KG1 (cell line): Measurements from ENCODE around the gene FTL.
A peak's percentile ranks its signal among the peaks of the same experiment; 100 is the strongest.
"Not testable (repeated sequence)": the region's sequence is repeated elsewhere in the genome, so short reads cannot be mapped to it uniquely, and the experiment has no call there.

Source experiments
- DNase-seq: peaks from one replicate; lab custom pipeline; 2025; lab: John Stamatoyannopoulos, UW

The FTL gene

DNA sequence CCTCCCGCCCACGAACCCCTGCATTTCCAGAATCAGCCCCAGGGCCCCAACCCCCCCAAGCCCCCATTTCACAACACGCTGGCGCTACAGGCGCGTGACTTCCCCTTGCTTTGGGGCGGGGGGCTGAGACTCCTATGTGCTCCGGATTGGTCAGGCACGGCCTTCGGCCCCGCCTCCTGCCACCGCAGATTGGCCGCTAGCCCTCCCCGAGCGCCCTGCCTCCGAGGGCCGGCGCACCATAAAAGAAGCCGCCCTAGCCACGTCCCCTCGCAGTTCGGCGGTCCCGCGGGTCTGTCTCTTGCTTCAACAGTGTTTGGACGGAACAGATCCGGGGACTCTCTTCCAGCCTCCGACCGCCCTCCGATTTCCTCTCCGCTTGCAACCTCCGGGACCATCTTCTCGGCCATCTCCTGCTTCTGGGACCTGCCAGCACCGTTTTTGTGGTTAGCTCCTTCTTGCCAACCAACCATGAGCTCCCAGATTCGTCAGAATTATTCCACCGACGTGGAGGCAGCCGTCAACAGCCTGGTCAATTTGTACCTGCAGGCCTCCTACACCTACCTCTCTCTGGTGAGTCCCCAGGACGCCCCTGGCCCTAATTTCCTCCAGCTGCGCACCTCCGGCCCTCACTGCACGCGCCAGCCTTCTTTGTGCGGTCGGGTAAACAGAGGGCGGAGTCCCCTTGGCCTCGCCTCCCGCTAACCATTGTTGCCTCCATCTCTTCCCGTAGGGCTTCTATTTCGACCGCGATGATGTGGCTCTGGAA, at the start of gene FTL:
FTL (plus strand) TSS at position 270 of the 766 bp plus-strand sequence; CDS start at position 469, 199 bp downstream.
- DNase-seq, result peak; percentile 92

DNA sequence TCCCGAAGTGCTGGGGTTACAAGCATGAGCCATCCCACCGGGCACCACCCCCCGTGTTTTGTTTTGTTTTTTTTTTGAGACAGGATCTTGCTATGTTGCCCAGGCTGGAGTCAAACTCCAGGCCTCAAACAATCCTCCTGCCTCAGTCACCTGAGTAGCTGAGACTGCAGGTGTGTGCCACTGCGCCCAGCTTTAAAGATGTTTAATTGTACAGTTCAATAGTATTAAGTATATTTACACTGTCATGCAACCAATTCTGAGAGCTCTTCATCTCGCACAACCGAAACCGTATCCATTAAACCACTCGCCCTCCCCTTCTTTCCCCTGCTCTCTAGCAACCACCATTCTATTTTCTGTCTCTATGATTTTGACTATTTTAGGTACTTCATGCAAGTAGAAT, 49.4 kb upstream of the FTL start:
- no peak for DNase-seq

GRCh38 chr19:48918071-48918470, 47.0 kb upstream of the FTL start:
- DNase-seq, result no peak

GRCh38 chr19:48918801-48919247, 46.3 kb upstream of the FTL start:
- no peak for DNase-seq

- not testable (repeated sequence) for DNase-seq
Observed at GRCh38 chr19:48919271-48919670, 45.8 kb upstream of the FTL start.

GRCh38 chr19:48920949-48921348, 44.2 kb upstream of the FTL start:
- DNase-seq, result no peak

GRCh38 chr19:48921721-48922500, 43.2 kb upstream of the FTL start:
- DNase-seq, result no peak

GRCh38 chr19:48922548-48923490, 42.3 kb upstream of the FTL start:
- no peak for DNase-seq

GRCh38 chr19:48925240-48925843, 39.8 kb upstream of the FTL start:
- DNase-seq, result no peak

DNA sequence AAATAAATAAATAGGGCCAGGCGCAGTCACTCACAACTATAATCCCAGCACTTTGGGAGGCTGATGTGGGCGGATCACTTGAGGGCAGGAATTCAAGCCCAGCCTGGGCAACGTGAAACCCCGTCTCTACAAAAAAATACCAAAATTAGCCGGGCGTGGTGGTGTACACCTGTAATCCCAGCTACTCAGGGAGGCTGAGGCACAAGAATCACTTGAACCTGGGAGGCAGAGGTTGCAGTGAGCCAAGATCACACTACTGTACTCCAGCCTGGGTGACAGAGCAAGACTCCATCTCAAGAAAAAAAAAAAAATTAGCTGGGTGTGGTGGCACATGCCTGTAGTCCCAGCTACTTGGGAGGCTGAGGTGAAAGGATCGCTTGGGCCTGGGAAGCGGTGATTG, 39.2 kb upstream of the FTL start:
- DNase-seq, result not testable (repeated sequence)

DNA sequence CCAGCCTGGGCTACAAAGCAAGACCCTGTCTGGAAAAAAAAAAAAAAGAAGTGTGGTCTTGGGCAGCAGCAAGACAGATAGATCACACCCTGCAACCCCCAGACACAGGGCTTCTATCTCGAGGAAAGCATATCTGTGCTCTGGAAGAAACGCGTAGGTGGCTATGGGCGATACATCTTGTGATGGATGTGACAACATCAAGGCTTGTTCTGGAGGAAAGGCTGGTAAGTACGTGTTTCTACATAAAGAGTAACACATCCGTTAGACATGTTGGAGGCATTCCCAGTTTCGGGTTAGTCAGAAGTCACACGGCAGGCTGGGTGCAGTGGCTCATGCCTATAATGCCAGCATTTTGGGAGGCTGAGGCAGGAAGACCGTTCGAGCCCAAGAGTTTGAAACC, 38.2 kb upstream of the FTL start:
- no peak for DNase-seq

DNA sequence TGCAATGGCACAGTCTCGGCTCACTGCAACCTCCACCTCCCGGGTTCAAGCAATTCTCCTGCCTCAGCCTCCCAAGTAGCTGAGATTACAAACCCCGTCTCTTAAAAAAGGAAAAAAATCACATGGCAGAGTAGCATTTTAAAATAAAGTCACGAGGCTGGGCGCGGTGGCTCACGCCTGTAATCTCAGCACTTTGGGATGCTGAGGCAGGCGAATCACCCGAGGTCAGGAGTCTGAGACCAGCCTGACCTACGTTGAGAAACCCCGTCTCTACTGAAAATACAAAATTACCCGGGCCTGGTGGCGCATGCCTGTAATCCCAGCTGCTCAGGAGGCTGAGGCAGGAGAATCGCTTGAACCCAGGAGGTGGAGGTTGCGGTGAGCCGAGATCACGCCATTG, 37.4 kb upstream of the FTL start:
- not testable (repeated sequence) for DNase-seq

- no peak for DNase-seq
Observed at GRCh38 chr19:48928164-48929025, 36.7 kb upstream of the FTL start.

GRCh38 chr19:48933382-48933932, 31.7 kb upstream of the FTL start, which contains the start of gene DHDH:
Gene DHDH (plus strand): TSS chr19:48933699. CDS start chr19:48933722, 23 bp downstream.
- no peak for DNase-seq

GRCh38 chr19:48934837-48935236, 30.3 kb upstream of the FTL start:
- no peak for DNase-seq

DNA sequence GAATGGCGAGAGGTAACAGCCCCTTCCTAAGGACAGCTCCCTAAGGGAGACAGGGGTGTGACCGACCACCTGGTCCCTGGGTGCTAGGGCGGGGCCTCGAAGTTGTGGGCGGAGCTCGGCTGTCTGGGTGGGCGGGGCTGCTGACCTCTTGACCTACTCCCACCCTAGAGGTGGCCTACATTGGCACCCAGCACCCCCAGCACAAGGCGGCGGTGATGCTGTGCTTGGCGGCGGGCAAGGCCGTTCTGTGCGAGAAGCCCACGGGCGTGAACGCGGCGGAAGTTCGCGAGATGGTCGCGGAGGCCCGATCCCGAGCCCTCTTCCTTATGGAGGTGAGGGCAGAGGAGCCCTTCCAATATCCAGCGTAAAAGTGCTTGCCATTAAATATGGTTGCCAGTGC, 29.2 kb upstream of the FTL start:
- DNase-seq, result no peak

GRCh38 chr19:48938256-48938655, 26.9 kb upstream of the FTL start:
- DNase-seq, result no peak

DNA sequence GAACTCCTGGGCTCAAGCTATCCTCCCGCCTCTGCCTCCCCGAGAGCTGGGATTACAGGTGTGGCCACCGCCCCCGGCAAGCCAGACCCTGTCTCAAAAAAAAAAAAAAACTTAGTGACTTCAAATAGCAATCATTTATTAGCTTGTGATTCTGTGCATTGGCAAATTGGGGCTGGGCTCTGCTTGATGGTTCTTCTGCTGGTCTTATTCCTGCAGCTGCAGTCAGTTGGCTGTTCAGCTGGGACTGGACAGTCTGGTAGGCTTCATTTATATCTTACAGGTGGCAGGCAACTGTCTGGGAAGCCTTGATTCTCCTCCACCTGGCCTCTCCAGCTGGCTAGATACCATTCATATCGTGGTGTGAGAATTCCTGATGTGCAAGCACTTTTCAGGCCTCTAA, 24.2 kb upstream of the FTL start:
- DNase-seq, result no peak

GRCh38 chr19:48943081-48943480, 22.0 kb upstream of the FTL start:
- no peak for DNase-seq

- DNase-seq, result no peak
Observed at GRCh38 chr19:48945415-48945814, 19.7 kb upstream of the FTL start.
